DND-41 (cell line): ENCODE measurements around the gene WDR38.

ENCODE experiments used
- ATAC-seq: fragments of 200-7000 bp; cut with Tn5 transposase; 3 replicates; pipeline ENCODE4 v1.9.1; 2021; ENCODE audit warnings: low read depth; ENCODE audit not compliant: insufficient read depth
- DNase-seq: peaks from one replicate; pipeline ENCODE4 v3.0.0-alpha.2; 2020
- H2AFZ ChIP-seq: 2 replicates; pipeline ENCODE4 v1.6.0; 2012; ENCODE audit warnings: low read depth, low read length
- H3K27ac ChIP-seq: 2 replicates; pipeline ENCODE4 v1.5.1; 2012; ENCODE audit warnings: low read length, inconsistent platforms
- H3K27me3 ChIP-seq: fragments of 200-600 bp; sonication (generic); 2 replicates; pipeline ENCODE4 v1.6.0; 2012; ENCODE audit warnings: low read length, mild to moderate bottlenecking, inconsistent platforms; ENCODE audit not compliant: insufficient read depth, poor library complexity
- H3K36me3 ChIP-seq: 2 replicates; pipeline ENCODE4 v1.5.1; 2012; ENCODE audit warnings: low read length, inconsistent platforms; ENCODE audit not compliant: insufficient read depth
- H3K4me1 ChIP-seq: 2 replicates; pipeline ENCODE4 v1.5.1; 2012; ENCODE audit warnings: mild to moderate bottlenecking, low read length; ENCODE audit not compliant: insufficient read depth
- H3K4me2 ChIP-seq: 2 replicates; pipeline ENCODE4 v1.6.0; 2012; ENCODE audit warnings: mild to moderate bottlenecking, moderate library complexity, low read length, inconsistent platforms; ENCODE audit not compliant: insufficient read depth
- H3K4me3 ChIP-seq, 2 experiments: fragments of 200-600 bp in 1 of 2; shearing (Covaris generic) in 1 of 2; 2 replicates each; pipeline ENCODE4 v1.5.1; 2012 to 2016; ENCODE audit warnings: inconsistent platforms in 2 of 2, low read length in 2 of 2, mild to moderate bottlenecking in 2 of 2, low read depth in 1 of 2, moderate library complexity in 1 of 2
- H3K79me2 ChIP-seq: 2 replicates; pipeline ENCODE4 v1.6.0; 2012; ENCODE audit warnings: low read length, inconsistent platforms; ENCODE audit not compliant: insufficient read depth
- H3K9ac ChIP-seq: 2 replicates; pipeline ENCODE4 v1.6.0; 2012; ENCODE audit warnings: low read depth, mild to moderate bottlenecking, inconsistent platforms, low read length, moderate library complexity
- H3K9me3 ChIP-seq: 2 replicates; pipeline ENCODE4 v1.5.1; 2012; ENCODE audit warnings: low read length, moderate library complexity, mild to moderate bottlenecking, inconsistent platforms; ENCODE audit not compliant: insufficient read depth, severe bottlenecking
- H4K20me1 ChIP-seq: 2 replicates; pipeline ENCODE4 v1.6.0; 2012; ENCODE audit warnings: low read length; ENCODE audit not compliant: insufficient read depth
- EZH2 ChIP-seq: IDR thresholded peaks from 3 replicates; pipeline ENCODE4 v1.6.1; 2012; ENCODE audit warnings: borderline replicate concordance, low read depth, mild to moderate bottlenecking, moderate library complexity, low read length, inconsistent platforms; ENCODE audit not compliant: severe bottlenecking
- TF ChIP-seq, protein P1 (sequence below): IDR thresholded peaks from 2 replicates; pipeline ENCODE4 v1.5.1; 2012; ENCODE audit warnings: borderline replicate concordance, low read length, moderate library complexity, mild to moderate bottlenecking; ENCODE audit not compliant: poor library complexity, severe bottlenecking; ENCODE audit errors: extremely low read depth

Gene WDR38

DNA sequence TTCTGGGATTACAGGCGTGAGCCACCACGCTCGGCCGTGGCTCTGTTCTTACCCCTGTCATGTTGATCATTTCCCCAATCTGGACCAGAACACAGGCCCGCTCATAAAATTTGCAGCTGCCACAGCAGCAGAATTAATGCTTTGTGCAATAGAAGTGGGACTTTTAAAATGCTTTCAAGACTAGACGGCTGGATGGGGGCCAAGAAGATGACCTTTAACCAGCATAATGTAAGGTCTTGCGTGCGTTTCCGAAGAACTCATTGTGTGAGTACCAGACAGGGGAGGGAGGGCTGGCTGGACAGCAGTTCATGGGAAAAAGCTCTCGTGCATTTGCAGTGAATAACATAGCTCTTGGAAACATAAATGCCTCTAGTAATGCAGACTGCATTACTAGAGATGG lies 3.5 kb upstream of the WDR38 start:
- Histone ChIP-seq H4K20me1 (no peaks in the 10 kb centered on the region), H3K36me3 (no peaks in the 10 kb centered on the region), H3K4me3 (no peak overlapping the region), H3K4me2 (no peak overlapping the region), H3K9ac (no peak overlapping the region), H3K27ac (no peak overlapping the region), H3K27me3 (no peaks in the 10 kb centered on the region), H3K4me1 (peaks cover 16% of the 10 kb centered on the region), H2AFZ (no peak overlapping the region), H3K79me2 (no peaks in the 10 kb centered on the region), H3K9me3 (no peaks in the 10 kb centered on the region)
- TF ChIP-seq, protein P1, sequence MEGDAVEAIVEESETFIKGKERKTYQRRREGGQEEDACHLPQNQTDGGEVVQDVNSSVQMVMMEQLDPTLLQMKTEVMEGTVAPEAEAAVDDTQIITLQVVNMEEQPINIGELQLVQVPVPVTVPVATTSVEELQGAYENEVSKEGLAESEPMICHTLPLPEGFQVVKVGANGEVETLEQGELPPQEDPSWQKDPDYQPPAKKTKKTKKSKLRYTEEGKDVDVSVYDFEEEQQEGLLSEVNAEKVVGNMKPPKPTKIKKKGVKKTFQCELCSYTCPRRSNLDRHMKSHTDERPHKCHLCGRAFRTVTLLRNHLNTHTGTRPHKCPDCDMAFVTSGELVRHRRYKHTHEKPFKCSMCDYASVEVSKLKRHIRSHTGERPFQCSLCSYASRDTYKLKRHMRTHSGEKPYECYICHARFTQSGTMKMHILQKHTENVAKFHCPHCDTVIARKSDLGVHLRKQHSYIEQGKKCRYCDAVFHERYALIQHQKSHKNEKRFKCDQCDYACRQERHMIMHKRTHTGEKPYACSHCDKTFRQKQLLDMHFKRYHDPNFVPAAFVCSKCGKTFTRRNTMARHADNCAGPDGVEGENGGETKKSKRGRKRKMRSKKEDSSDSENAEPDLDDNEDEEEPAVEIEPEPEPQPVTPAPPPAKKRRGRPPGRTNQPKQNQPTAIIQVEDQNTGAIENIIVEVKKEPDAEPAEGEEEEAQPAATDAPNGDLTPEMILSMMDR = no peak
- TF ChIP-seq EZH2 = no peak
- no peak for ATAC-seq
- no peak for DNase-seq

GRCh38 chr9:124852121-124852828 lies 985 bp upstream of the WDR38 start:
- DNase-seq (no peak), ATAC-seq (no peak)
- Histone ChIP-seq H3K27me3 (no peaks in the 10 kb centered on the region), H4K20me1 (peaks cover 20% of the 10 kb centered on the region), H3K79me2 (no peaks in the 10 kb centered on the region), H3K4me2 (peak overlapping the region; percentile 97), H3K27ac (peak overlapping the region; percentile 8; the same call in 1 of the 2 replicates), H3K4me3 (peak overlapping the region in 1 of 2 experiments; percentile 57; a peak in 2 of 4 replicates), H3K9me3 (no peaks in the 10 kb centered on the region), H2AFZ (peak overlapping the region; percentile 88), H3K4me1 (peaks cover 16% of the 10 kb centered on the region), H3K36me3 (peaks cover 12% of the 10 kb centered on the region), H3K9ac (peak overlapping the region; percentile 58)
- TF ChIP-seq, protein P1 = no peak
- no peak for TF ChIP-seq EZH2

DNA sequence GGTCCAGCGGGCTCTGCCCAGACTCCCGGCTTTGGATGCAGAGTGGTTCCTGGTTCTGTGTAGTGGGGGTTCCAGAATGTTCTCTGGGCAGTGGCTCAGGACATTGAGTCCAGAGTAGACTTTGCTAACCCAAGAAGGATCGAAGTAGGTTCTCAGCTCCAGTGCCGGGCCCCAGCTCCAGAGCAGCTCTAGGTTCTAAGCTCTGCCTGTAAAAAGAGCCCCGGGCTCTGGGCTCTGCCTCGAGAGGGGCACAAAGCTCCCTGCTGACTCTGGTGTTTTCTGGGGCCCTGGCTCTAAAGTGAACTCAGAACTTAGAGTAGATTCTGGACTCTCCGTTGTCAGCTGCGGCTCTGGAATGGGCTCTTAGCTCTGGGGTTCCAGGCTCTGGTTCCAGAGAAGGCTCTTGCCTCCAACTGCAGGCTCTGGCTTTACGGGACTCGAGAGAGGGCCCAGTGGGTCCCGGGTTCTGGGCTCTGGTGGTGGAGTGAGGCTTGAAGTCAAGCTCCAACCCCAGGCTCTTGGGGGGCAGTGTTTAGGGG lies 414 bp downstream of the WDR38 start:
- ATAC-seq (no peak), DNase-seq (no peak)
- peak overlapping the region; percentile 97 for H3K4me2 ChIP-seq
- no peak overlapping the region for H2AFZ ChIP-seq
- peaks cover 18% of the 10 kb centered on the region for H3K4me1 ChIP-seq
- peaks cover 34% of the 10 kb centered on the region for H4K20me1 ChIP-seq
- peak overlapping the region; percentile 58; the same call in 1 of the 2 replicates for H3K9ac ChIP-seq
- H3K79me2 ChIP-seq = peaks cover 1% of the 10 kb centered on the region; the same call in 1 of the 2 replicates
- TF ChIP-seq, protein P1 = no peak
- no peak for TF ChIP-seq EZH2
- peaks cover 26% of the 10 kb centered on the region for H3K36me3 ChIP-seq
- no peak overlapping the region for H3K27ac ChIP-seq
- no peaks in the 10 kb centered on the region for H3K9me3 ChIP-seq
- no peak overlapping the region for H3K4me3 ChIP-seq
- no peaks in the 10 kb centered on the region for H3K27me3 ChIP-seq
